Esophagus squamous epithelium (tissue), 5 donors: ENCODE data around the gene PLSCR2. TPM values are rescaled to one million over a fixed set of nuclear protein-coding genes. Genes with fewer than 3 reads are reported as not detected.
A peak's percentile ranks its signal among the peaks of the same experiment; 100 is the strongest.

Source experiments
- DNase-seq: peaks from one replicate; lab custom pipeline; 2025; lab: John Stamatoyannopoulos, UW
- H3K27ac ChIP-seq, 4 donors: fragments of 200-600 bp; sonication (generic); one replicate each; pipeline ENCODE4 v1.5.1; 2016 to 2019; ENCODE audit warnings: mild to moderate bottlenecking in 1 of 4
- H3K27me3 ChIP-seq, 4 donors: fragments of 200-600 bp; sonication (generic); 1 replicate in 3 of 4; 2 replicates in 1 of 4; pipeline versions ENCODE4 v1.5.1 to v1.6.0; 2017 to 2021; ENCODE audit warnings: antibody characterized with exemption in 1 of 4
- H3K36me3 ChIP-seq, 3 donors: fragments of 200-600 bp; sonication (generic); one replicate each; pipeline ENCODE4 v1.5.1; 2016 to 2019
- H3K4me1 ChIP-seq, 3 donors: fragments of 200-600 bp; sonication (generic); one replicate each; pipeline ENCODE4 v1.5.1; 2017 to 2019
- H3K4me3 ChIP-seq, 4 donors: fragments of 200-600 bp; sonication (generic); 1 replicate in 3 of 4; 2 replicates in 1 of 4; pipeline ENCODE4 v1.5.1; 2016 to 2019; ENCODE audit warnings: mild to moderate bottlenecking in 2 of 4, moderate library complexity in 1 of 4
- H3K9me3 ChIP-seq, 3 donors: fragments of 200-600 bp; sonication (generic); one replicate each; pipeline ENCODE4 v1.5.1; 2016 to 2019
- POLR2A ChIP-seq, 4 donors: fragments of 450-650 bp; IDR thresholded peaks; one replicate each; pipeline ENCODE4 v1.6.1; 2017; ENCODE audit warnings: antibody characterized with exemption in 4 of 4, mild to moderate bottlenecking in 4 of 4, moderate library complexity in 3 of 4
- WGBS, 2 donors: methylation state at CpG; one replicate each; pipeline ENCODE4 v1.1.5; 2018; 5-methylcytosine and 5-hydroxymethylcytosine counted together
- intact Hi-C: fragments of 100-400 bp; cut with DNase I; formaldehyde crosslinking; loops from one replicate; pipeline ENCODE4 v1.15.0; 2022
- total RNA-seq, 4 donors: library from RNA; depleted of rRNA; stranded (reverse); fragments of >200 nt; gene quantifications; one replicate each; pipeline ENCODE4 v1.1.0, GENCODE V29; 2016
- TF ChIP-seq, protein P1 (sequence below), 6 experiments: fragments of 450-650 bp in 4 of 6; fragments of 200-600 bp in 2 of 6; sonication (generic) in 2 of 6; IDR thresholded peaks; one replicate each; pipeline ENCODE4 v1.5.1; 2016 to 2019; ENCODE audit warnings: antibody characterized with exemption in 6 of 6, mild to moderate bottlenecking in 4 of 6, moderate library complexity in 4 of 6
- donor health status: DM: yes; HTN: yes; CAD: no.

Gene PLSCR2, protein sequence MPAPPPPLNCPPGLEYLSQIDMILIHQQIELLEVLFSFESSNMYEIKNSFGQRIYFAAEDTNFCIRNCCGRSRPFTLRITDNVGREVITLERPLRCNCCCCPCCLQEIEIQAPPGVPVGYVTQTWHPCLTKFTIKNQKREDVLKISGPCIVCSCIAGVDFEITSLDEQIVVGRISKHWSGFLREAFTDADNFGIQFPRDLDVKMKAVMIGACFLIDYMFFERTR
- total RNA-seq: not detected

DNA sequence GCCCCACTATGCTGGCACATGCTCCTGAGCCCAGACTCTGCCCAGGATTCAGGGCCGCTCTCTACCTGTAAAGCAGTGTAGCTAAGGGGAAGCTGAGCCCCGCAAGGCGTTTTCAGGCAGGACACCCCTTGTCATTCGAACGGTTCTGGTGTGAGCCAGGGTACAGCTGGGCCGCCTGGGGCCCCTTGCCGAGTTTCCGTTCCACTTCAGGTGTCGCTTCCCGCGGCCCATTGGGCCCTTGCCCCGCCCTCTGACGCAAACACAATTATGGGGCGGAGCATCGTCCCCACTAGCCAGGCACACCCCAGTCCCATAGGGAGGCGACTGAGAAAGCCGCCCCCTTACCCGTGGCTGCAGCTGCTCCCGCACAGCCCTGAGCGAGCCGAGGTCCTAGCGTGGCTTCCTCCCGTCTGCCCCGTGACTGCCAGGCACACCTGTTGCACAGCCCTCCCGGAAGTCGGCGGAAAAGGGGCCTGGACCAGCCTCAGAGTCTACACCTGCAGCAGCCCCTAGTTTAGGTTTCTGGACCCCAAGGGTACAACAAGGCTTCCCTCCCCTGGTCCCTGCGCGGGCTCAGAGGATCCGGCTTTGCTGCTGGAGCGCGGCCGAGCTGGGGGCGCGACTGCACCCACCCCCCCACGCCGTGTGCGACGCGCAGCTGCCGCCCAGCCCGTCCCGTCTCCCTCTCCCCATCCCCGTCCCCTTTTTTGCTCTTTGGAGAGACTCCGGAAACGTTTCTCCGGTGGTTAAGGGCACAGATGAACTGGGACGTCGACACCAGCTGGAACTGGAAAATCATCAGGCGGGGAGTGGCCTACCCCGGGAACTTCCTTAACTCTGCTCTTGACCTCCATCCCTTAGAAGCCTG lies at the start of gene PLSCR2:
Gene PLSCR2, minus strand, starts transcription at position 412 of the 868 bp plus-strand sequence. CDS start 9,657 bp downstream, outside the sequence.
- intact Hi-C loops: no loop called here
- TF ChIP-seq, protein P1, sequence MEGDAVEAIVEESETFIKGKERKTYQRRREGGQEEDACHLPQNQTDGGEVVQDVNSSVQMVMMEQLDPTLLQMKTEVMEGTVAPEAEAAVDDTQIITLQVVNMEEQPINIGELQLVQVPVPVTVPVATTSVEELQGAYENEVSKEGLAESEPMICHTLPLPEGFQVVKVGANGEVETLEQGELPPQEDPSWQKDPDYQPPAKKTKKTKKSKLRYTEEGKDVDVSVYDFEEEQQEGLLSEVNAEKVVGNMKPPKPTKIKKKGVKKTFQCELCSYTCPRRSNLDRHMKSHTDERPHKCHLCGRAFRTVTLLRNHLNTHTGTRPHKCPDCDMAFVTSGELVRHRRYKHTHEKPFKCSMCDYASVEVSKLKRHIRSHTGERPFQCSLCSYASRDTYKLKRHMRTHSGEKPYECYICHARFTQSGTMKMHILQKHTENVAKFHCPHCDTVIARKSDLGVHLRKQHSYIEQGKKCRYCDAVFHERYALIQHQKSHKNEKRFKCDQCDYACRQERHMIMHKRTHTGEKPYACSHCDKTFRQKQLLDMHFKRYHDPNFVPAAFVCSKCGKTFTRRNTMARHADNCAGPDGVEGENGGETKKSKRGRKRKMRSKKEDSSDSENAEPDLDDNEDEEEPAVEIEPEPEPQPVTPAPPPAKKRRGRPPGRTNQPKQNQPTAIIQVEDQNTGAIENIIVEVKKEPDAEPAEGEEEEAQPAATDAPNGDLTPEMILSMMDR (IDR thresholded peaks at IDR 0.05): no peak
- peak in 2 of 4 donors; percentile 19 to 81 for TF ChIP-seq POLR2A (IDR thresholded peaks at IDR 0.05)

DNA sequence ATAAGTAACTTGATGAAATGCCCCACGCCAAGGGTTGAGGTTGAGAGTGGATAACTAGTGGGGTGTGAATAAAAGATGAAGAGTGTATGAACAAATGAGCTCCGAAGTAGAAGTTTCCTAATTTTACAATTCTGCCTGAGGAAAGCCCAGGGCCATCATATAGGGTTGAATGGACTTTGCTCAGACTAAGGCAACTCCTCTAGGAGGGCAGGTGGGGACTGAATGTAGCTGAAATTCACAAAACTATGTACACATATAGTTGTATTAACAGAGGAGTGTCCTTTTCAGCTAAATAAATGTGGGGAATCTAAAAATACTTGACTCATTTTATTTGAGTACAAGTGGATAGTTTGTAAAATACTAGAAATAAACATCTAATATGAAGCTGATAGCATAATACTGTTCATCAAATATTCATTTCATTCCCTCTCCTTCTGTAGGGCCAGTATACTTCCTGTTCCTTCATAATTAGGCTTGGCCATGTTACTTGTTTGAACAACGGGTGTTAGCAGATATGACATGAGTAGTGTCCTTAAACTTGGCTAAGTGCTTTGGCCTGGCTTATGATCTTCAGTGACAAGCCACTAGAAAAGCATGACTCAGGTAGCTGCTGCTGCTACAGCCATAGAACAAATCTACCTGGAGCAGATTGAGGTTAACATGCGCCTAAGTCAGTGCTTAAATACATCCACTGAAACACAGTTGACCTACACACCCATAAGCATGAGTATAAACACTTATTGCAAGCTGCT lies 48.5 kb upstream of the PLSCR2 start:
- Histone ChIP-seq H3K9me3 (no peaks in the 10 kb centered on the region), H3K4me3 (no peak overlapping the region), H3K4me1 (peaks cover 0 to 16% (median 0%) of the 10 kb centered on the region in 3 donors), H3K27ac (peak overlapping the region in 2 of 4 donors; percentile 45 to 54), H3K36me3 (peaks cover 0 to 49% (median 0%) of the 10 kb centered on the region in 3 donors), H3K27me3 (no peaks in the 10 kb centered on the region)
- intact Hi-C loops: no loop called here
- 68 to 71% methylated on average over 4 of the region's 4 CpGs for WGBS, 2 donors
- DNase-seq: no peak
- no peak for TF ChIP-seq POLR2A (IDR thresholded peaks at IDR 0.05)
- TF ChIP-seq, protein P1 (IDR thresholded peaks at IDR 0.05): no peak

More for the DNA sequence above, at the start of gene PLSCR2:
- Histone ChIP-seq H3K27ac (peak within 1 kb of the TSS; percentile 81 to 91 (median 86)), H3K27me3 (no peaks in the 10 kb centered on the region), H3K4me1 (peaks cover 0 to 22% (median 10%) of the 10 kb centered on the region in 3 donors), H3K36me3 (no peaks in the 10 kb centered on the region), H3K9me3 (no peaks in the 10 kb centered on the region), H3K4me3 (peak within 1 kb of the TSS; percentile 56 to 75 (median 64))
- 27% methylated on average over 11 of the region's 51 CpGs; no CpG with 5 or more reads in 1 of the 2 donors for WGBS, 2 donors
- peak; percentile 11 for DNase-seq

DNA sequence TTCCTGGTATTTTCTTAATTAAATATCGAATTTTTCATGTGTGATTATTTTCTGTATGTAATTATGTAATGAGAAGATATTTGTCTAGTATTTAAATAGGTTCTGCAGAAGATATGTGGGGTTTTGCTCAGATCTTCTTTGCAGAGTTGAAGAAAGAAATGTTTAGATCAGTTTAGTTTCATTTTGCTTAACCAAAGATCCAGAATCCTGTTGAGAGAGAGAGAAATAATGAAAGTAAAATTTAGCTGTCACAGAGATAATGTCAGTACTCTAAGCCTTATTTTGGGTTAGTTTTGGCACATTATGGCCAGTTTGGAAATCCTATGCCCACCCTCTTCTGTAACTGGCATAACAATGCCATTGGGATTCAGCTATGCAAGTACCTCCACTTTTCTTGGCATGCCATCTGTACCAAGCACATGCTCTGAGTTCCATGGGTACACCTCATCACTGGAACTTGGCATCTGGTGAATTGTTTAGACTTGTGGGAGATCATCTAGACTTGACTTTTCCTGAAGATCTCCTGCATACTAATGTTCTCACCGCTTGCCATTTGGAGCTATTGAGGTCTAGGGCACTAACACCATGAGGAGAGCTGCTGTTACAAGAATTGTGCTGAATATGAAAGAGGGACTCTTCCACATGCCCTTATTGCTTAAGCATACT lies 44.2 kb upstream of the PLSCR2 start:
- H3K4me1 ChIP-seq: peaks cover 0 to 12% (median 0%) of the 10 kb centered on the region in 3 donors
- no peak overlapping the region for H3K4me3 ChIP-seq
- no peaks in the 10 kb centered on the region for H3K27me3 ChIP-seq
- TF ChIP-seq, protein P1 (IDR thresholded peaks at IDR 0.05): no peak
- TF ChIP-seq POLR2A (IDR thresholded peaks at IDR 0.05): no peak
- intact Hi-C loops: no loop called here
- DNase-seq: no peak
- H3K36me3 ChIP-seq: peaks cover 0 to 36% (median 0%) of the 10 kb centered on the region in 3 donors
- H3K9me3 ChIP-seq: no peaks in the 10 kb centered on the region
- H3K27ac ChIP-seq: peak overlapping the region in 1 of 4 donors; percentile 38
- WGBS, 2 donors: 75 to 82% methylated on average over 2 of the region's 2 CpGs

DNA sequence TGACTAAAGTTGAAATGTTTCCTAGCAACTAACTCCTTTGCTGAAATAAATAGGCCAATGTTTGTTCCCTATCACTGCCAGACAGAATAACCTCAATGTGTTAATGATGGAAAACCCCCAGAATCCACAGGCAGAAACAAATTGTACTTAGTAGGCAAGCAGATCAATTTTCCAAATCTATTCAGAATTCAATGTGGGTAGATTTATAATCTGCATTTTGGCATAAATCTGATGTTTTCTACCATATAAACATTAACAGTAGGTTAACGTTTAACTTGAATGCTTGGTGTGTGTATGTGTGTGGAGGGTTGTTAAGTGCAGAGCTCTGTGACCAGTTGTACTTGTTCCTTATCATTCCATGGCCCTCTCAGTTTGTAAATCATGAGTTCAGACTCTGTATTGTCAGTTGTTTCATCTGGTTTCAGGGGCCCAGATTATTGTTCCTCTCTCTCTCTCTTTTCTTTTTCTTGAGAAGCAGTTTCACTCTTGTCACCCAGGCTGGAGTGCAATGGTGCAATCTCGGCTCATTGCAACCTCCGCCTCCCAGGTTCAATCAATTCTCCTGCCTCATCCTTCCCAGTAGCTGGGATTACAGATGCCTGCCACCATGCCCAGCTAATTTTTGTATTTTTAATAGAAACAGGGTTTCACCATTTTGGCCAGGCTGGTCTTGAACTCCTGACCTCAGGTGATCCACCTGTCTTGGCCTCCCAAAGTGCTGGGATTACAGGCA lies 42.2 kb upstream of the PLSCR2 start:
- H3K4me1 ChIP-seq: peaks cover 0 to 10% (median 6%) of the 10 kb centered on the region in 3 donors
- H3K27ac ChIP-seq: no peak overlapping the region
- no peak overlapping the region for H3K4me3 ChIP-seq
- 75 to 76% methylated on average over 3 of the region's 3 CpGs for WGBS, 2 donors
- H3K36me3 ChIP-seq: peaks cover 0 to 32% (median 0%) of the 10 kb centered on the region in 3 donors
- H3K27me3 ChIP-seq: no peaks in the 10 kb centered on the region
- intact Hi-C loops: no loop called here
- no peak for DNase-seq
- no peaks in the 10 kb centered on the region for H3K9me3 ChIP-seq
- no peak for TF ChIP-seq POLR2A (IDR thresholded peaks at IDR 0.05)
- TF ChIP-seq, protein P1 (IDR thresholded peaks at IDR 0.05): no peak
